Sciatic nerve (tissue), 2 donors: ENCODE measurements around the gene SLC35F3. TPM values are rescaled to one million over a fixed set of nuclear protein-coding genes. Genes with fewer than 3 reads are reported as not detected.
"Not testable (repeated sequence)": the region's sequence is repeated elsewhere in the genome, so short reads cannot be mapped to it uniquely, and the experiment has no call there.

Experiments used
- ATAC-seq: fragments of 200-7000 bp; cut with Tn5 transposase; one replicate; pipeline ENCODE4 v1.9.1; 2020; ENCODE audit warnings: mild to moderate bottlenecking, moderate library complexity
- DNase-seq: peaks from one replicate; pipeline ENCODE4 v3.0.0-alpha.2; 2020; ENCODE audit warnings: low spot score
- intact Hi-C: fragments of 100-400 bp; cut with DNase I; formaldehyde crosslinking; loops from one replicate; pipeline ENCODE4 v1.14.2; 2022
- total RNA-seq: library from RNA; stranded (reverse); fragmentation: NEBNext Ultra II Directional; extraction: Animal tissue kit (Norgen Biotek cat#: 25700); gene quantifications from one replicate; pipeline ENCODE4 v1.2.1, GENCODE V29; 2021
- donor health status: DM: no; HTN: no; CAD: no.
- donor health status: DM: no; HTN: no; CAD: no.

The SLC35F3 gene
- not detected for total RNA-seq

- ATAC-seq (no peak), DNase-seq (no peak)
- intact Hi-C loops: no loop called here
These were observed at the start of gene SLC35F3 for GRCh38 chr1:233904633-233905415. Gene SLC35F3, plus strand, starts transcription at chr1:233904676.

- intact Hi-C loops: no loop called here
- no peak for ATAC-seq
- no peak for DNase-seq
These were observed 45.0 kb upstream of the SLC35F3 start for GRCh38 chr1:233859446-233859845.

GRCh38 chr1:233863901-233864545 lies 40.5 kb upstream of the SLC35F3 start:
- ATAC-seq (no peak), DNase-seq (no peak)
- intact Hi-C loops: no loop called here

GRCh38 chr1:233864578-233864977 lies 39.9 kb upstream of the SLC35F3 start:
- no peak for ATAC-seq
- intact Hi-C loops: no loop called here
- no peak for DNase-seq

- intact Hi-C loops: no loop called here
- DNase-seq (no peak), ATAC-seq (no peak)
These were observed 39.3 kb upstream of the SLC35F3 start for GRCh38 chr1:233865216-233865615.

- ATAC-seq (no peak), DNase-seq (no peak)
- intact Hi-C loops: no loop called here
These were observed 38.6 kb upstream of the SLC35F3 start for GRCh38 chr1:233865902-233866301.

- DNase-seq (no peak), ATAC-seq (no peak)
- intact Hi-C loops: no loop called here
These were observed 37.4 kb upstream of the SLC35F3 start for GRCh38 chr1:233867028-233867427.

- ATAC-seq (no peak), DNase-seq (no peak)
- intact Hi-C loops: no loop called here
These were observed 36.0 kb upstream of the SLC35F3 start for GRCh38 chr1:233868461-233868860.

- DNase-seq: no peak
- ATAC-seq: no peak
- intact Hi-C loops: no loop called here
These were observed 34.8 kb upstream of the SLC35F3 start for GRCh38 chr1:233869680-233870079.

GRCh38 chr1:233873666-233874065 lies 30.8 kb upstream of the SLC35F3 start:
- intact Hi-C loops: no loop called here
- ATAC-seq (no peak), DNase-seq (no peak)

GRCh38 chr1:233879841-233880240 lies 24.6 kb upstream of the SLC35F3 start:
- DNase-seq (no peak), ATAC-seq (no peak)
- intact Hi-C loops: loop anchor here (5.0 kb wide), 1 partner anchor 122 kb away; no protein-coding TSS in a partner anchor

GRCh38 chr1:233883671-233884070 lies 20.8 kb upstream of the SLC35F3 start:
- DNase-seq (no peak), ATAC-seq (no peak)
- intact Hi-C loops: loop anchor here (5.0 kb wide), 1 partner anchor 119 kb away; no protein-coding TSS in a partner anchor

GRCh38 chr1:233884461-233885151 lies 19.9 kb upstream of the SLC35F3 start:
- ATAC-seq: no peak
- intact Hi-C loops: loop anchor here (5.0 kb wide), 1 partner anchor 118 kb away; no protein-coding TSS in a partner anchor
- DNase-seq: no peak

GRCh38 chr1:233885196-233885920 lies 19.1 kb upstream of the SLC35F3 start:
- intact Hi-C loops: no loop called here
- ATAC-seq (no peak), DNase-seq (no peak)

- ATAC-seq, DNase-seq, intact Hi-C loops: not testable (repeated sequence)
These were observed 13.3 kb upstream of the SLC35F3 start for GRCh38 chr1:233891151-233891550.

- intact Hi-C loops: no loop called here
These were observed 6.9 kb upstream of the SLC35F3 start for GRCh38 chr1:233897325-233898162.

GRCh38 chr1:233901495-233901894 lies 3.0 kb upstream of the SLC35F3 start:
- intact Hi-C loops: no loop called here
- DNase-seq (no peak), ATAC-seq (no peak)

More at GRCh38 chr1:233897325-233898162, 6.9 kb upstream of the SLC35F3 start:
- DNase-seq (no peak), ATAC-seq (no peak)

GRCh38 chr1:233905416-233906051 lies 1.1 kb downstream of the SLC35F3 start:
- DNase-seq: no peak
- no peak for ATAC-seq
- intact Hi-C loops: no loop called here
